Neural cell (in vitro differentiated cells): ENCODE measurements around the gene KRTAP6-2. TPM values are rescaled to one million over a fixed set of nuclear protein-coding genes. Genes with fewer than 3 reads are reported as not detected.

Source experiments
- H2AFZ ChIP-seq: fragments of 200-600, 300-800 bp; sonication (generic), shearing (Covaris generic); 2 replicates; pipeline ENCODE4 v1.6.0; 2014; ENCODE audit warnings: low read depth, mild to moderate bottlenecking, antibody characterized with exemption, low read length, moderate library complexity
- H3F3A ChIP-seq: fragments of 200-600 bp; shearing (Covaris generic); 2 replicates; pipeline ENCODE4 v1.6.1; 2016; ENCODE audit warnings: mild to moderate bottlenecking, moderate library complexity, mixed read lengths, antibody characterized with exemption, low read length; ENCODE audit not compliant: insufficient read depth, poor library complexity, severe bottlenecking
- H3K27ac ChIP-seq: fragments of 200-600, 300-800 bp; sonication (generic), shearing (Covaris generic); 2 replicates; pipeline ENCODE4 v1.5.1; 2014; ENCODE audit warnings: mild to moderate bottlenecking, low read length, moderate library complexity
- H3K27me3 ChIP-seq: fragments of 300-800, 200-600 bp; sonication (generic), shearing (Covaris generic); 2 replicates; pipeline ENCODE4 v1.6.0; 2014; ENCODE audit warnings: mild to moderate bottlenecking, low read depth, low read length, moderate library complexity; ENCODE audit not compliant: insufficient read depth
- H3K36me3 ChIP-seq: fragments of 300-800, 200-600 bp; sonication (generic), shearing (Covaris generic); 2 replicates; pipeline ENCODE4 v1.5.1; 2014; ENCODE audit warnings: mild to moderate bottlenecking, antibody characterized with exemption, low read length, moderate library complexity; ENCODE audit not compliant: insufficient read depth
- H3K4me2 ChIP-seq: fragments of 300-800, 200-600 bp; sonication (generic), shearing (Covaris generic); 2 replicates; pipeline ENCODE4 v1.6.0; 2014; ENCODE audit warnings: mild to moderate bottlenecking, low read length
- H3K4me3 ChIP-seq: fragments of 300-800, 200-600 bp; sonication (generic), shearing (Covaris generic); 2 replicates; pipeline ENCODE4 v1.5.1; 2014; ENCODE audit warnings: mild to moderate bottlenecking, low read length, moderate library complexity
- H3K79me2 ChIP-seq: fragments of 200-600 bp; shearing (Covaris generic); replicated peaks from 2 replicates; pipeline ENCODE4 v1.6.0; 2014; ENCODE audit warnings: mild to moderate bottlenecking, low read length, moderate library complexity; ENCODE audit not compliant: insufficient read depth
- H3K9ac ChIP-seq: fragments of 300-800, 200-600 bp; sonication (generic), shearing (Covaris generic); 2 replicates; pipeline ENCODE4 v1.6.1; 2016; ENCODE audit warnings: mild to moderate bottlenecking, low read length, mixed read lengths
- H3K9me2 ChIP-seq: fragments of 200-600 bp; shearing (Covaris generic); 2 replicates; pipeline ENCODE4 v1.6.1; 2016; ENCODE audit warnings: mild to moderate bottlenecking, low read length, mixed read lengths; ENCODE audit not compliant: insufficient read depth
- H3K9me3 ChIP-seq: fragments of 200-600, 300-800 bp; sonication (generic), shearing (Covaris generic); 2 replicates; pipeline ENCODE4 v1.6.1; 2016; ENCODE audit warnings: mild to moderate bottlenecking, mixed run types, low read length, moderate library complexity, mixed read lengths
- H4K20me1 ChIP-seq: fragments of 200-600 bp; shearing (Covaris generic); 2 replicates; pipeline ENCODE4 v1.6.1; 2016; ENCODE audit warnings: mild to moderate bottlenecking, mixed run types; ENCODE audit not compliant: insufficient read depth
- CTCF ChIP-seq: fragments of 450-650 bp; IDR thresholded peaks from 2 replicates; pipeline ENCODE4 v1.5.1; 2014; ENCODE audit warnings: antibody characterized with exemption, mild to moderate bottlenecking, moderate library complexity; ENCODE audit not compliant: poor library complexity, severe bottlenecking
- EP300 ChIP-seq: fragments of 450-650 bp; conservative IDR thresholded peaks from 2 replicates; pipeline ENCODE4 v1.6.1; 2014; ENCODE audit warnings: antibody characterized with exemption, mild to moderate bottlenecking, moderate library complexity; ENCODE audit not compliant: poor library complexity, severe bottlenecking
- EZH2 ChIP-seq: fragments of 200-600, 300-800 bp; shearing (Covaris generic), sonication (generic); IDR thresholded peaks from 2 replicates; pipeline ENCODE4 v1.6.1; 2014; ENCODE audit warnings: antibody characterized with exemption, low read length, borderline replicate concordance, mild to moderate bottlenecking; ENCODE audit not compliant: insufficient read depth, poor library complexity, severe bottlenecking
- MXI1 ChIP-seq: fragments of 450-650 bp; conservative IDR thresholded peaks from 2 replicates; pipeline ENCODE4 v1.6.1; 2014; ENCODE audit warnings: antibody characterized with exemption, mild to moderate bottlenecking; ENCODE audit not compliant: poor library complexity, severe bottlenecking
- POLR2AphosphoS5 ChIP-seq: IDR thresholded peaks from 2 replicates; pipeline ENCODE4 v1.6.1; 2012
- RAD21 ChIP-seq: fragments of 450-650 bp; conservative IDR thresholded peaks from 2 replicates; pipeline ENCODE4 v1.6.1; 2014; ENCODE audit warnings: antibody characterized with exemption, mild to moderate bottlenecking, moderate library complexity
- REST ChIP-seq: IDR thresholded peaks from 2 replicates; pipeline ENCODE4 v1.6.1; 2012; ENCODE audit warnings: borderline replicate concordance
- SMC3 ChIP-seq: fragments of 450-650 bp; conservative IDR thresholded peaks from 2 replicates; pipeline ENCODE4 v1.6.1; 2014; ENCODE audit warnings: antibody characterized with exemption, mild to moderate bottlenecking, moderate library complexity; ENCODE audit not compliant: poor library complexity
- TAF1 ChIP-seq: IDR thresholded peaks from 2 replicates; pipeline ENCODE4 v1.6.1; 2012; ENCODE audit warnings: low read depth
- polyA minus RNA-seq: library from RNA; depleted of rRNA, polyadenylated mRNA; stranded (reverse); fragments of >200 nt; gene quantifications from 2 replicates; pipeline ENCODE4 v1.2.3, GENCODE V29; 2014
- polyA plus RNA-seq: library from polyadenylated mRNA; depleted of rRNA; stranded (reverse); fragments of >200 nt; gene quantifications from 2 replicates; pipeline ENCODE4 v1.2.3, GENCODE V29; 2014

KRTAP6-2 gene
- not detected in 2 replicates for polyA plus RNA-seq
- polyA minus RNA-seq: not detected in 2 replicates

GRCh38 chr21:30598802-30599201 lies at the start of gene KRTAP6-2:
Gene KRTAP6-2 (minus strand): TSS chr21:30598902. CDS start chr21:30598874, 28 bp downstream.
- H3K9me2 ChIP-seq: no peaks in the 10 kb centered on the region
- H3K27ac ChIP-seq: no peak within 1 kb of the TSS
- no peaks in the 10 kb centered on the region for H3K79me2 ChIP-seq

DNA sequence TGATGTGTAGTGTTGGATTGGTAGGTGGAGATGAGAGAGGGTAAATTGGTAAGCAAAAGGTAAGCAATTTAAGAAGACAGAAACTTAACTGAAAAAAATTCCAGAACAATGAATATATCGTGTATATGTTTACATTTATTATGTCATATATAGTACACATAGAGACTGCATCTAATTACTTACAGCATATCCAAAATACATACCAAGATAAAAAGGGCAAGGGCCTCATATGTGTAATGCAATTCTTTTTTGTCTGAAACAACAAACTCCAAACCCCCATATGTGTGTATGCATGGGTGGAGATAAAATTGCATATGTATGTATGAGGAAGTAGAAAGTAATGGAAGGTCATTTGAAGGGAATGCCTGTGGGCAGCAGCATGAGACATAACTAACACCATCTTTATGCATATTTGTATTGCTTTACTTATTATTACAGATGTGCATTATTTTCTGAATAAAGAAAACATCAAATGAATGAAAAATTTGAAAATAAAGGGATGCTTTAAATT lies 48.3 kb upstream of the KRTAP6-2 start:
- Histone ChIP-seq H3F3A (no peaks in the 10 kb centered on the region), H3K27ac (no peak overlapping the region), H3K27me3 (no peaks in the 10 kb centered on the region)

More at GRCh38 chr21:30598802-30599201, at the start of gene KRTAP6-2:
- no peaks in the 10 kb centered on the region for H4K20me1 ChIP-seq
- H3K4me2 ChIP-seq: no peak within 1 kb of the TSS
- no peaks in the 10 kb centered on the region for H3K9me3 ChIP-seq
- no peaks in the 10 kb centered on the region for H3K36me3 ChIP-seq
- H3K9ac ChIP-seq: no peak within 1 kb of the TSS
- H2AFZ ChIP-seq: no peak within 1 kb of the TSS
- TF ChIP-seq TAF1: no peak
- H3K4me3 ChIP-seq: no peak within 1 kb of the TSS
- H3K27me3 ChIP-seq: no peaks in the 10 kb centered on the region
- no peaks in the 10 kb centered on the region for H3F3A ChIP-seq

More for the DNA sequence above, 48.3 kb upstream of the KRTAP6-2 start:
- Histone ChIP-seq H3K79me2 (no peaks in the 10 kb centered on the region), H3K9ac (no peak overlapping the region), H3K4me3 (no peak overlapping the region), H3K9me3 (no peaks in the 10 kb centered on the region), H3K36me3 (no peaks in the 10 kb centered on the region), H2AFZ (no peak overlapping the region), H3K9me2 (no peaks in the 10 kb centered on the region), H4K20me1 (no peaks in the 10 kb centered on the region), H3K4me2 (no peak overlapping the region)
- TF ChIP-seq EZH2 (no peak), REST (no peak), SMC3 (no peak), TAF1 (no peak), POLR2AphosphoS5 (no peak), CTCF (no peak), RAD21 (no peak), MXI1 (no peak), EP300 (no peak)
